Naive thymus-derived CD4-positive, alpha-beta T cell (primary cell): ENCODE measurements around the gene RHEBL1. TPM values are rescaled to one million over a fixed set of nuclear protein-coding genes. Genes with fewer than 3 reads are reported as not detected.

ENCODE experiments used
- ATAC-seq: fragments of 150-1000 bp; cut with Tn5 transposase; 2 replicates; pipeline ENCODE4 v1.10.0; 2021; ENCODE audit warnings: mild to moderate bottlenecking, moderate library complexity
- CTCF ChIA-PET: fragments of 350-600 bp; sonication (Branson Sonifier 250); formaldehyde crosslinking; loops from one replicate; lab custom pipeline; 2021; ENCODE audit warnings: antibody characterized with exemption; lab: Charles Lee
- POLR2A ChIA-PET: fragments of 350-600 bp; sonication (Branson Sonifier 250); formaldehyde crosslinking; loops from one replicate; lab custom pipeline; 2021; ENCODE audit warnings: antibody characterized with exemption, inconsistent platforms; lab: Charles Lee
- DNase-seq, 9 donors: peaks; one replicate each; pipeline versions ENCODE4 v3.0.0 to v3.0.0-alpha.2; 2020 to 2022; ENCODE audit warnings: mixed read lengths in 1 of 9
- H3K27ac ChIP-seq: one replicate; pipeline ENCODE4 v1.7.0; 2013; ENCODE audit warnings: mild to moderate bottlenecking, low read depth, low read length, moderate library complexity
- H3K27me3 ChIP-seq, 2 donors: one replicate each; pipeline ENCODE4 v1.7.0; 2013; ENCODE audit warnings: low read length in 2 of 2, mild to moderate bottlenecking in 2 of 2, moderate library complexity in 2 of 2; ENCODE audit not compliant: control insufficient read depth in 2 of 2, insufficient read depth in 2 of 2
- H3K36me3 ChIP-seq, 3 experiments: 1 replicate in 2 of 3; 2 replicates in 1 of 3; pipeline ENCODE4 v1.7.0; 2013; ENCODE audit warnings: low read length in 3 of 3, mild to moderate bottlenecking in 3 of 3, moderate library complexity in 1 of 3; ENCODE audit not compliant: insufficient read depth in 3 of 3, control insufficient read depth in 2 of 3
- H3K4me1 ChIP-seq, 2 donors: one replicate each; pipeline ENCODE4 v1.7.0; 2013; ENCODE audit warnings: low read length in 2 of 2, mild to moderate bottlenecking in 2 of 2, moderate library complexity in 1 of 2; ENCODE audit not compliant: control insufficient read depth in 2 of 2, insufficient read depth in 2 of 2
- H3K4me3 ChIP-seq: 2 replicates; pipeline ENCODE4 v1.7.0; 2013; ENCODE audit warnings: mild to moderate bottlenecking, low read length
- H3K9me3 ChIP-seq, 3 experiments: 1 replicate in 2 of 3; 2 replicates in 1 of 3; pipeline ENCODE4 v1.7.0; 2013; ENCODE audit warnings: low read length in 3 of 3; ENCODE audit not compliant: control insufficient read depth in 2 of 3
- H3K27ac Mint-ChIP-seq, 9 donors: one replicate each; pipeline ENCODE4 v1.8.0; 2020 to 2022; ENCODE audit warnings: mixed read lengths in 9 of 9, mild to moderate bottlenecking in 8 of 9, moderate library complexity in 5 of 9, inconsistent platforms in 2 of 9
- H3K27me3 Mint-ChIP-seq, 5 donors: one replicate each; pipeline ENCODE4 v1.8.0; 2021 to 2022; ENCODE audit warnings: mixed read lengths in 5 of 5, mild to moderate bottlenecking in 1 of 5
- H3K36me3 Mint-ChIP-seq, 5 donors: one replicate each; pipeline ENCODE4 v1.8.0; 2020 to 2022; ENCODE audit warnings: mixed read lengths in 5 of 5, mild to moderate bottlenecking in 3 of 5, inconsistent platforms in 1 of 5
- H3K4me1 Mint-ChIP-seq, 7 donors: one replicate each; pipeline ENCODE4 v1.8.0; 2020 to 2022; ENCODE audit warnings: mixed read lengths in 7 of 7, mild to moderate bottlenecking in 3 of 7, inconsistent platforms in 1 of 7
- H3K4me3 Mint-ChIP-seq, 10 donors: one replicate each; pipeline ENCODE4 v1.8.0; 2020 to 2022; ENCODE audit warnings: mild to moderate bottlenecking in 10 of 10, mixed read lengths in 10 of 10, moderate library complexity in 6 of 10, inconsistent platforms in 2 of 10
- H3K9me3 Mint-ChIP-seq, 11 donors: one replicate each; pipeline ENCODE4 v1.8.0; 2020 to 2022; ENCODE audit warnings: mixed read lengths in 11 of 11, mild to moderate bottlenecking in 4 of 11, inconsistent platforms in 1 of 11, moderate library complexity in 1 of 11
- intact Hi-C, 2 donors: fragments of 100-400 bp; cut with micrococcal nuclease; formaldehyde crosslinking; loops; one replicate each; pipeline ENCODE4 v1.15.1; 2023
- polyA plus RNA-seq, 2 donors: library from polyadenylated mRNA; unstranded; fragments of 300-500 nt; fragmentation: Illumina TruSeq; gene quantifications; one replicate each; pipeline ENCODE4 v1.2.3, GENCODE V29; 2021
- total RNA-seq, 6 experiments: library from RNA in 5 of 6; stranded (reverse) in 5 of 6; gene quantifications; 1 replicate in 5 of 6; 2 replicates in 1 of 6; pipeline ENCODE4 v1.2.3 and lab custom pipeline; 2021 to 2026

RHEBL1 gene
- total and polyA plus RNA-seq, 7 experiments from 2014 or later, result 1.8 to 9.4 (median 3.3) TPM

- no peaks in the 10 kb centered on the region for H3K4me1 ChIP-seq
- Mint-ChIP-seq H3K27ac (peak overlapping the region in 2 of 9 donors; percentile 48 to 68), H3K4me3 (no peak overlapping the region), H3K4me1 (peaks cover 0 to 10% (median 0%) of the 10 kb centered on the region in 7 donors), H3K9me3 (no peaks in the 10 kb centered on the region), H3K36me3 (peaks cover 0 to 20% (median 7%) of the 10 kb centered on the region in 5 donors), H3K27me3 (no peaks in the 10 kb centered on the region)
- no peak for DNase-seq
- no peaks in the 10 kb centered on the region for H3K9me3 ChIP-seq
- peaks cover 8 to 78% (median 12%) of the 10 kb centered on the region in 3 experiments for H3K36me3 ChIP-seq
- no peaks in the 10 kb centered on the region for H3K27me3 ChIP-seq
- intact Hi-C loops, result no loop called here
- ATAC-seq, result no peak
- no peak overlapping the region for H3K27ac ChIP-seq
- no peak overlapping the region for H3K4me3 ChIP-seq
- ChIA-PET CTCF (interaction anchor here (1.4 kb wide), 1 partner anchor 12 kb away, joined by 4 read pairs; no protein-coding TSS in a partner anchor), POLR2A (no interaction called here)
Measured at GRCh38 chr12:49032276-49032675, 37.5 kb downstream of the RHEBL1 start.

GRCh38 chr12:49031573-49032161 is 38.1 kb downstream of the RHEBL1 start:
- no peaks in the 10 kb centered on the region for H3K9me3 Mint-ChIP-seq
- Histone ChIP-seq H3K9me3 (no peaks in the 10 kb centered on the region), H3K27me3 (no peaks in the 10 kb centered on the region), H3K27ac (no peak overlapping the region), H3K36me3 (peaks cover 8 to 78% (median 10%) of the 10 kb centered on the region in 3 experiments), H3K4me1 (no peaks in the 10 kb centered on the region), H3K4me3 (no peak overlapping the region)
- H3K4me1 Mint-ChIP-seq, result peaks cover 0 to 10% (median 0%) of the 10 kb centered on the region in 7 donors
- H3K4me3 Mint-ChIP-seq, result no peak overlapping the region
- no peak overlapping the region for H3K27ac Mint-ChIP-seq
- peaks cover 0 to 16% (median 6%) of the 10 kb centered on the region in 5 donors for H3K36me3 Mint-ChIP-seq
- POLR2A ChIA-PET, result interaction anchor here (0.6 to 0.9 kb wide), 2 partner anchors 11 to 179 kb away, joined by 3 to 5 read pairs; partner anchors contain the start of gene DDX23
- intact Hi-C loops, result no loop called here
- CTCF ChIA-PET, result interaction anchor here (0.6 kb wide), 1 partner anchor 54 kb away, joined by 3 read pairs; no protein-coding TSS in a partner anchor
- no peak for ATAC-seq
- no peaks in the 10 kb centered on the region for H3K27me3 Mint-ChIP-seq
- DNase-seq, result no peak

GRCh38 chr12:49030714-49031572 is 38.8 kb downstream of the RHEBL1 start:
- H3K27me3 Mint-ChIP-seq, result no peaks in the 10 kb centered on the region
- Histone ChIP-seq H3K4me1 (no peaks in the 10 kb centered on the region), H3K27me3 (no peaks in the 10 kb centered on the region), H3K27ac (no peak overlapping the region), H3K36me3 (peaks cover 10 to 82% (median 11%) of the 10 kb centered on the region in 3 experiments), H3K4me3 (no peak overlapping the region), H3K9me3 (no peaks in the 10 kb centered on the region)
- intact Hi-C loops, result no loop called here
- H3K36me3 Mint-ChIP-seq, result peaks cover 0 to 23% (median 6%) of the 10 kb centered on the region in 5 donors
- no peaks in the 10 kb centered on the region for H3K9me3 Mint-ChIP-seq
- H3K27ac Mint-ChIP-seq, result peak overlapping the region in 4 of 9 donors; percentile 23 to 58 (median 36)
- CTCF ChIA-PET, result interaction anchor here (0.6 kb wide), 1 partner anchor 16 kb away, joined by 3 read pairs; no protein-coding TSS in a partner anchor
- POLR2A ChIA-PET, result interaction anchor here (0.6 to 0.9 kb wide), 3 partner anchors 10 to 179 kb away, joined by 3 to 5 read pairs (median 3); partner anchors contain the start of gene DDX23
- ATAC-seq (no peak), DNase-seq (no peak)
- H3K4me3 Mint-ChIP-seq, result no peak overlapping the region
- peaks cover 0 to 10% (median 0%) of the 10 kb centered on the region in 7 donors for H3K4me1 Mint-ChIP-seq

- Histone ChIP-seq H3K4me3 (no peak overlapping the region), H3K36me3 (peaks cover 16 to 84% (median 19%) of the 10 kb centered on the region in 3 experiments), H3K9me3 (no peaks in the 10 kb centered on the region), H3K27ac (no peak overlapping the region), H3K4me1 (no peaks in the 10 kb centered on the region), H3K27me3 (no peaks in the 10 kb centered on the region)
- H3K4me1 Mint-ChIP-seq, result peaks cover 0 to 10% (median 0%) of the 10 kb centered on the region in 7 donors
- H3K36me3 Mint-ChIP-seq, result peaks cover under 1 to 28% (median 11%) of the 10 kb centered on the region in 5 donors
- H3K4me3 Mint-ChIP-seq, result no peak overlapping the region
- no peaks in the 10 kb centered on the region for H3K9me3 Mint-ChIP-seq
- H3K27ac Mint-ChIP-seq, result peak overlapping the region in 2 of 9 donors; percentile 71 to 84
- ChIA-PET CTCF (interaction anchor here (0.6 kb wide), 1 partner anchor 17 kb away, joined by 3 read pairs; no protein-coding TSS in a partner anchor), POLR2A (no interaction called here)
- intact Hi-C loops, result no loop called here
- H3K27me3 Mint-ChIP-seq, result no peaks in the 10 kb centered on the region
- DNase-seq (no peak), ATAC-seq (no peak)
Measured at GRCh38 chr12:49030119-49030518, 39.7 kb downstream of the RHEBL1 start.

GRCh38 chr12:49028666-49029275 is 41.0 kb downstream of the RHEBL1 start:
- no peaks in the 10 kb centered on the region for H3K27me3 ChIP-seq
- Mint-ChIP-seq H3K4me1 (peaks cover 0 to 8% (median 0%) of the 10 kb centered on the region in 7 donors), H3K36me3 (peaks cover 3 to 31% (median 11%) of the 10 kb centered on the region in 5 donors), H3K27me3 (no peaks in the 10 kb centered on the region), H3K9me3 (no peaks in the 10 kb centered on the region), H3K4me3 (no peak overlapping the region), H3K27ac (no peak overlapping the region)
- no peaks in the 10 kb centered on the region for H3K9me3 ChIP-seq
- POLR2A ChIA-PET, result interaction anchor here (0.8 to 0.9 kb wide), 2 partner anchors 8 to 80 kb away, joined by 3 to 4 read pairs; no protein-coding TSS in a partner anchor
- ATAC-seq (no peak), DNase-seq (no peak)
- CTCF ChIA-PET, result interaction anchor here (0.6 to 1.0 kb wide), 2 partner anchors 9 to 37 kb away, joined by 3 read pairs; no protein-coding TSS in a partner anchor
- H3K36me3 ChIP-seq, result peaks cover 16 to 83% (median 20%) of the 10 kb centered on the region in 3 experiments
- no peak overlapping the region for H3K4me3 ChIP-seq
- H3K27ac ChIP-seq, result no peak overlapping the region
- intact Hi-C loops, result no loop called here
- H3K4me1 ChIP-seq, result no peaks in the 10 kb centered on the region
